Measurements from ENCODE around the gene STOX2.

STOX2 gene

GRCh38 chr4:183906739-183907651, 1.9 kb downstream of the STOX2 start (continued):
- no peak for TF ChIP-seq PATZ1 (CRISPR knock-in tag; IDR thresholded peaks at IDR 0.05; ENCODE audit: borderline replicate concordance)
- no peak for TF ChIP-seq RARB (CRISPR knock-in tag; IDR thresholded peaks at IDR 0.05)
- no peak for TF ChIP-seq TOX (CRISPR knock-in tag; IDR thresholded peaks at IDR 0.05; ENCODE audit: borderline replicate concordance)
- TF ChIP-seq ESRRG (CRISPR knock-in tag; IDR thresholded peaks at IDR 0.05), result no peak

- no peak for TF ChIP-seq ZC3H10 (CRISPR knock-in tag; IDR thresholded peaks at IDR 0.05)
- no peak for TF ChIP-seq GLIS3 (CRISPR knock-in tag; IDR thresholded peaks at IDR 0.05)
- no peak for TF ChIP-seq TOX (CRISPR knock-in tag; IDR thresholded peaks at IDR 0.05; ENCODE audit: borderline replicate concordance)
- no peak for TF ChIP-seq CSDC2 (CRISPR knock-in tag; IDR thresholded peaks at IDR 0.05)
- no peak for TF ChIP-seq ZNF565 (CRISPR knock-in tag; conservative IDR thresholded peaks at IDR 0.05; ENCODE audit: low read depth)
- TF ChIP-seq ZNF70 (CRISPR knock-in tag; IDR thresholded peaks at IDR 0.05), result no peak
- no peak for TF ChIP-seq TCF4 (CRISPR knock-in tag; IDR thresholded peaks at IDR 0.05; ENCODE audit: borderline replicate concordance)
- TF ChIP-seq ZFP30 (CRISPR knock-in tag; IDR thresholded peaks at IDR 0.05), result no peak
- no peak for TF ChIP-seq CREB5 (CRISPR knock-in tag; IDR thresholded peaks at IDR 0.05; ENCODE audit: low read depth)
- no peak for TF ChIP-seq ARNTL (CRISPR knock-in tag; IDR thresholded peaks at IDR 0.05; ENCODE audit: borderline replicate concordance, low read depth)
- no peak for TF ChIP-seq CSRNP3 (CRISPR knock-in tag; IDR thresholded peaks at IDR 0.05)
- TF ChIP-seq OSR1 (CRISPR knock-in tag; IDR thresholded peaks at IDR 0.05), result no peak
- no peak for TF ChIP-seq TSHZ2 (CRISPR knock-in tag; IDR thresholded peaks at IDR 0.05)
- TF ChIP-seq SNAI2 (CRISPR knock-in tag; IDR thresholded peaks at IDR 0.05), result no peak
- ATAC-seq, result no peak
These were observed 3.0 kb downstream of the STOX2 start for GRCh38 chr4:183907871-183908683.

GRCh38 chr4:183909187-183909586, 4.1 kb downstream of the STOX2 start:
- TF ChIP-seq RARB (CRISPR knock-in tag; IDR thresholded peaks at IDR 0.05), result no peak
- TF ChIP-seq BACH2 (CRISPR knock-in tag; IDR thresholded peaks at IDR 0.05; ENCODE audit: borderline replicate concordance), result no peak
- no peak for TF ChIP-seq ISL1 (CRISPR knock-in tag; IDR thresholded peaks at IDR 0.05)
- no peak for TF ChIP-seq POU6F1 (CRISPR knock-in tag; IDR thresholded peaks at IDR 0.05; ENCODE audit: borderline replicate concordance, low read depth)
- no peak for TF ChIP-seq ARNTL (CRISPR knock-in tag; IDR thresholded peaks at IDR 0.05; ENCODE audit: borderline replicate concordance, low read depth)
- no peak for TF ChIP-seq SNAI2 (CRISPR knock-in tag; IDR thresholded peaks at IDR 0.05)
- TF ChIP-seq TCF4 (CRISPR knock-in tag; IDR thresholded peaks at IDR 0.05; ENCODE audit: borderline replicate concordance), result no peak
- TF ChIP-seq PATZ1 (CRISPR knock-in tag; IDR thresholded peaks at IDR 0.05; ENCODE audit: borderline replicate concordance), result no peak
- no peak for ATAC-seq

Measured in SK-N-SH treated with all-trans-retinoic acid at 6 μM for 48 hours (cell line).